ENCODE measurements around the gene VAMP5. TPM values are rescaled to one million over a fixed set of nuclear protein-coding genes. Genes with fewer than 3 reads are reported as not detected.

Gene VAMP5
- total and polyA plus RNA-seq, 9 of the 15 experiments (the other 6 are each of a cell fraction or from before 2014, with no cell fraction given): 0.54 to 1.9 (median 1.5) TPM; not detected in 2

DNA sequence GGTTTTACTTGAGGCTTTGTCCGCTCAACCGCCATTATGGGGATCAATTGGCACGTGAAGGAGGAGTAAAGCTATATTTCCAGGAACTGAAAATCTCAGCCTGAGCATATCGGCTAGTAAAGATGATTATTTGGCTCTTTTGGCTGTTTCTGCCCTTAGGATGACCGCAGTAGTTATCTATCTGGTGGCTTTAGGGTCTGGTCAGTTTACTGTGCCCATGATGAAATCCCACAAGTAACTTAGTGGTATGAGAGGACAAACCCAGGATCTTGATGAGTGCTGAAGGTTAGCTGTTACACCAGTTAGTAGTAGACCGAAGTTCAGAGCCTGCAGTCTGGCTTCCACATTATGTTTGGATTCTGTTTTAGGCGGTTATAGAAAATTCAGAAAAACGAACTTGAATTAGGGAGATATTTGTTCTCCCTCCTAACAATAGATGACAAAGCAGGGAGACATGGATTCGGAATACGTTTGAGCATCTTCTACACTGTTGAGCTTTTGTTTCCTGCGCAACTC lies 44.0 kb upstream of the VAMP5 start (continued):
- TF ChIP-seq, protein P1, sequence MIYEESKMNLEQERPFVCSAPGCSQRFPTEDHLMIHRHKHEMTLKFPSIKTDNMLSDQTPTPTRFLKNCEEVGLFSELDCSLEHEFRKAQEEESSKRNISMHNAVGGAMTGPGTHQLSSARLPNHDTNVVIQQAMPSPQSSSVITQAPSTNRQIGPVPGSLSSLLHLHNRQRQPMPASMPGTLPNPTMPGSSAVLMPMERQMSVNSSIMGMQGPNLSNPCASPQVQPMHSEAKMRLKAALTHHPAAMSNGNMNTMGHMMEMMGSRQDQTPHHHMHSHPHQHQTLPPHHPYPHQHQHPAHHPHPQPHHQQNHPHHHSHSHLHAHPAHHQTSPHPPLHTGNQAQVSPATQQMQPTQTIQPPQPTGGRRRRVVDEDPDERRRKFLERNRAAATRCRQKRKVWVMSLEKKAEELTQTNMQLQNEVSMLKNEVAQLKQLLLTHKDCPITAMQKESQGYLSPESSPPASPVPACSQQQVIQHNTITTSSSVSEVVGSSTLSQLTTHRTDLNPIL (CRISPR knock-in tag; IDR thresholded peaks at IDR 0.05): no peak
- TF ChIP-seq RBM39 (optimal IDR thresholded peaks at IDR 0.05; ENCODE audit: low read depth, low read length): peak; percentile 38
- no peak for TF ChIP-seq ZFP30 (CRISPR knock-in tag; IDR thresholded peaks at IDR 0.05; ENCODE audit: borderline replicate concordance)
- no peak for TF ChIP-seq CCAR2 (IDR thresholded peaks at IDR 0.05; ENCODE audit: low read depth, low read length)
- TF ChIP-seq HNRNPLL (IDR thresholded peaks at IDR 0.05; ENCODE audit: low read depth, low read length, poor library complexity, severe bottlenecking): no peak
- TF ChIP-seq L3MBTL2 (IDR thresholded peaks at IDR 0.05): no peak
- peak; percentile 54; the same call in 1 of the 2 replicates for TF ChIP-seq NFRKB (IDR thresholded peaks at IDR 0.05; ENCODE audit: low read depth)
- TF ChIP-seq POLR2A (conservative IDR thresholded peaks at IDR 0.05): peak; percentile 43
- peak in 1 of 2 experiments; percentile 30; a peak in 2 of 4 replicates for TF ChIP-seq SIN3A (IDR thresholded peaks at IDR 0.05; ENCODE audit: borderline replicate concordance in 2 of 2, control insufficient read depth in 1 of 2, low read depth in 2 of 2, low read length in 2 of 2)
- TF ChIP-seq NFATC3 (IDR thresholded peaks at IDR 0.05): 0 out of 2 replicates have a peak, but pooled peaks have one; percentile 9
- TF ChIP-seq, protein P2, sequence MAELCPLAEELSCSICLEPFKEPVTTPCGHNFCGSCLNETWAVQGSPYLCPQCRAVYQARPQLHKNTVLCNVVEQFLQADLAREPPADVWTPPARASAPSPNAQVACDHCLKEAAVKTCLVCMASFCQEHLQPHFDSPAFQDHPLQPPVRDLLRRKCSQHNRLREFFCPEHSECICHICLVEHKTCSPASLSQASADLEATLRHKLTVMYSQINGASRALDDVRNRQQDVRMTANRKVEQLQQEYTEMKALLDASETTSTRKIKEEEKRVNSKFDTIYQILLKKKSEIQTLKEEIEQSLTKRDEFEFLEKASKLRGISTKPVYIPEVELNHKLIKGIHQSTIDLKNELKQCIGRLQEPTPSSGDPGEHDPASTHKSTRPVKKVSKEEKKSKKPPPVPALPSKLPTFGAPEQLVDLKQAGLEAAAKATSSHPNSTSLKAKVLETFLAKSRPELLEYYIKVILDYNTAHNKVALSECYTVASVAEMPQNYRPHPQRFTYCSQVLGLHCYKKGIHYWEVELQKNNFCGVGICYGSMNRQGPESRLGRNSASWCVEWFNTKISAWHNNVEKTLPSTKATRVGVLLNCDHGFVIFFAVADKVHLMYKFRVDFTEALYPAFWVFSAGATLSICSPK (IDR thresholded peaks at IDR 0.05; ENCODE audit: borderline replicate concordance): no peak
- TF ChIP-seq, protein P3, sequence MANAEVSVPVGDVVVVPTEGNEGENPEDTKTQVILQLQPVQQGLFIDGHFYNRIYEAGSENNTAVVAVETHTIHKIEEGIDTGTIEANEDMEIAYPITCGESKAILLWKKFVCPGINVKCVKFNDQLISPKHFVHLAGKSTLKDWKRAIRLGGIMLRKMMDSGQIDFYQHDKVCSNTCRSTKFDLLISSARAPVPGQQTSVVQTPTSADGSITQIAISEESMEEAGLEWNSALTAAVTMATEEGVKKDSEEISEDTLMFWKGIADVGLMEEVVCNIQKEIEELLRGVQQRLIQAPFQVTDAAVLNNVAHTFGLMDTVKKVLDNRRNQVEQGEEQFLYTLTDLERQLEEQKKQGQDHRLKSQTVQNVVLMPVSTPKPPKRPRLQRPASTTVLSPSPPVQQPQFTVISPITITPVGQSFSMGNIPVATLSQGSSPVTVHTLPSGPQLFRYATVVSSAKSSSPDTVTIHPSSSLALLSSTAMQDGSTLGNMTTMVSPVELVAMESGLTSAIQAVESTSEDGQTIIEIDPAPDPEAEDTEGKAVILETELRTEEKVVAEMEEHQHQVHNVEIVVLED (CRISPR knock-in tag; IDR thresholded peaks at IDR 0.05): no peak
- no peak for TF ChIP-seq MECOM (CRISPR knock-in tag; IDR thresholded peaks at IDR 0.05)
- peak; percentile 83 for TF ChIP-seq HNRNPUL1 (IDR thresholded peaks at IDR 0.05; ENCODE audit: low read length)
- TF ChIP-seq, protein P4, sequence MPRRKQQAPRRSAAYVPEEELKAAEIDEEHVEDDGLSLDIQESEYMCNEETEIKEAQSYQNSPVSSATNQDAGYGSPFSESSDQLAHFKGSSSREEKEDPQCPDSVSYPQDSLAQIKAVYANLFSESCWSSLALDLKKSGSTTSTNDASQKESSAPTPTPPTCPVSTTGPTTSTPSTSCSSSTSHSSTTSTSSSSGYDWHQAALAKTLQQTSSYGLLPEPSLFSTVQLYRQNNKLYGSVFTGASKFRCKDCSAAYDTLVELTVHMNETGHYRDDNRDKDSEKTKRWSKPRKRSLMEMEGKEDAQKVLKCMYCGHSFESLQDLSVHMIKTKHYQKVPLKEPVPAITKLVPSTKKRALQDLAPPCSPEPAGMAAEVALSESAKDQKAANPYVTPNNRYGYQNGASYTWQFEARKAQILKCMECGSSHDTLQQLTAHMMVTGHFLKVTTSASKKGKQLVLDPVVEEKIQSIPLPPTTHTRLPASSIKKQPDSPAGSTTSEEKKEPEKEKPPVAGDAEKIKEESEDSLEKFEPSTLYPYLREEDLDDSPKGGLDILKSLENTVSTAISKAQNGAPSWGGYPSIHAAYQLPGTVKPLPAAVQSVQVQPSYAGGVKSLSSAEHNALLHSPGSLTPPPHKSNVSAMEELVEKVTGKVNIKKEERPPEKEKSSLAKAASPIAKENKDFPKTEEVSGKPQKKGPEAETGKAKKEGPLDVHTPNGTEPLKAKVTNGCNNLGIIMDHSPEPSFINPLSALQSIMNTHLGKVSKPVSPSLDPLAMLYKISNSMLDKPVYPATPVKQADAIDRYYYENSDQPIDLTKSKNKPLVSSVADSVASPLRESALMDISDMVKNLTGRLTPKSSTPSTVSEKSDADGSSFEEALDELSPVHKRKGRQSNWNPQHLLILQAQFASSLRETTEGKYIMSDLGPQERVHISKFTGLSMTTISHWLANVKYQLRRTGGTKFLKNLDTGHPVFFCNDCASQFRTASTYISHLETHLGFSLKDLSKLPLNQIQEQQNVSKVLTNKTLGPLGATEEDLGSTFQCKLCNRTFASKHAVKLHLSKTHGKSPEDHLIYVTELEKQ (CRISPR knock-in tag; IDR thresholded peaks at IDR 0.05): no peak
- TF ChIP-seq ZNF175 (CRISPR knock-in tag; IDR thresholded peaks at IDR 0.05; ENCODE audit: low read depth): no peak
- no peak for TF ChIP-seq TAF15 (IDR thresholded peaks at IDR 0.05; ENCODE audit: low read depth, low read length)
- no peak for TF ChIP-seq ZNF551 (CRISPR knock-in tag; IDR thresholded peaks at IDR 0.05)
- peak; percentile 10 for TF ChIP-seq HNRNPH1 (optimal IDR thresholded peaks at IDR 0.05; ENCODE audit: low read depth, low read length)
- no peak for TF ChIP-seq FOXJ2 (tag; IDR thresholded peaks at IDR 0.05)

Measured in K562 (cell line).